ENCODE measurements around the gene ST6GAL1. TPM values are rescaled to one million over a fixed set of nuclear protein-coding genes. Genes with fewer than 3 reads are reported as not detected.
"Not testable (repeated sequence)": the region's sequence is repeated elsewhere in the genome, so short reads cannot be mapped to it uniquely, and the experiment has no call there.

The ST6GAL1 gene
- total RNA-seq, 1 experiment from 2014 or later, result 27.6 TPM

DNA sequence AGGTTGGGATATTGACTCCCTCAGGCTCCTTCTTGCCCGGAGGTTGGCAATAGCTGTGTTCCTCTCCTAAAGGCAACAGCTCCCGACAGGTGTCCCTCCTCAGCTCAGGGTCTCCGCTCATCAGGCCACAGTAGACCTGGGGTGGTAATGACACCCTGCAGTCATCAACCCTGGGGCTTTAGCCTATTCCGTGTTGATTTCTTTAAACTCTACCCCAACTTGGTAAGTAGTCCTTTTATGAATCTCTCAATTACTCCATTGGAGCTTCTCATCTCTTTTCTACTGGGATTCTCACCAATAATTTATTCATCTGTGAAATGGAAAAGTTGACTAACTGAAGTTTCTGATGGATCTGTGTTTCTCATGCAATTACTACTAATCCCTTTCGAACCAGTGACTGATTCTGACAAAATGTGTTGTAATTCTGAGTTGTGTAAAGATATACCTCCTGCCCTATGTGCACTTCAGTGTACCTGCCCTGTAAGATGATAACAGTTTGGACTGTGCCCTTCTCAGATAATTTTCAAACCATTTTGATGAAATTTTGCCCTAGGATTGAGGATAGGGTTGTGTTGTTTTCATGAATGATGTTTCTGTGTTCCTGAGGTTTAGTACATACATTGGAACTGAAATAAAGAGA is 119.3 kb downstream of the ST6GAL1 start:
- DNase-seq (ENCODE audit: low read depth), result no peak
- in situ Hi-C loops (cut with HindIII; ENCODE audit: low pct_unique_long_range_greater_than_20kb, low sequenced_read_pairs), result no loop called here

DNA sequence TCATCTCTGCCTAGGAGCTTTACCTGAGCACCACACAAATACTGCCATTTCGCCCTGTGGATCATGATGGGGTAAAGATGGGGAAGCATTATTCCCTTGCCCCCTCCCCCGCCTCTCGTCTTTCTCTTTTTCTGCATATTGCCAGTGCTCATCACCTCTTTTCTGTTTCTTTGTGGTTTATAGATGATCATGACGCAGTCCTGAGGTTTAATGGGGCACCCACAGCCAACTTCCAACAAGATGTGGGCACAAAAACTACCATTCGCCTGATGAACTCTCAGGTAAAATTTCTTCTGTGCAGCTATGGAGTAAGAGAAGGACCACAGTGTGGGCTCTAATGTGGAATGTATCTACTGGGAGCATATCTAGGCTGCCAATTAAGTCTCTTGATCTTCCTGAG is 120.7 kb downstream of the ST6GAL1 start:
- DNase-seq (ENCODE audit: low read depth), result no peak
- in situ Hi-C loops (cut with HindIII; ENCODE audit: low pct_unique_long_range_greater_than_20kb, low sequenced_read_pairs), result no loop called here

DNA sequence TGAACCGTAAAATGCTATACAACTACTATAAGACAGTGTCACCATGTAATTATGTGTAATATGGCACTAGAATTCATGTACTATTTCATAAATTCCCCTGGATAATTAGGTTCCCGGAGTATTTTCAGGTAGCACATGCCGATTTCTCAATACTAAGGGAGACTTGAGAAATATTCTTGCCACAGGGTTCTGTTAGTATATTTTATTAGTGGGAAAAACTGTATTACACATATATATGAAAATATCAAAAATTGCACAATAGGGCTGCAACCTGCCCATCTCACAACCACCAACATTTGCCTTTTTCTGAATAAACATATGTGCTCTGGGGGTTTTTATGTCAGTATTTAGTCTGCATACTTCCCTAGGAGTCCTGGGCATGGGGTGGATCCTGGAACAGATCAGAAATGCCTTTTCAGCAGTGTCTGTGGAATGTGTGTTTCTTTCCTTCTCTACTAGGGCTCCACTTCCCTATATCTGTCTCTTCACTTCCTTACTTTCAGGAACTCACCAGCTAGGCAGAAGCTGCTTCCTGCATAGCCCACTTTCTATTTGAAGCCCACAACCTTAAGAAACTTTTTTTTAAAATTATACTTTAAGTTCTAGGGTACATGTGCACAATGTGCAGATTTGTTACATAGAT is 121.5 kb downstream of the ST6GAL1 start:
- DNase-seq (ENCODE audit: low read depth), result no peak
- in situ Hi-C loops (cut with HindIII; ENCODE audit: low pct_unique_long_range_greater_than_20kb, low sequenced_read_pairs), result no loop called here

DNA sequence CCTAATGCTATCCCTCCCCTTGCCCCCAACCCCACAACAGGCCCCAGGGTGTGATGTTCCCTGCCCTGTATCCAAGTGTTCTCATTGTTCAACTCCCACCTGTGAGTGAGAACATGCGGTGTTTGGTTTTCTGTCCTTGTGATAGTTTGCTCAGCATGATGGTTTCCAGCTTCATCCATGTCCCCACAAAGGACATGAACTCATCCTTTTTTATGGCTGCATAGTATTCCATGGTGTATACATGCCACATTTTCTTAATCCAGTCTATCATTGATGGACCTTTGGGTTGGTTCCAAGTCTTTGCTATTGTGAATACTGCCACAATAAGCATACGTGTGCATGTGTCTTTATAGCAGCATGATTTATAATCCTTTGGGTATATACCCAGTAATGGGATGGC is 122.1 kb downstream of the ST6GAL1 start:
- in situ Hi-C loops (cut with HindIII; ENCODE audit: low pct_unique_long_range_greater_than_20kb, low sequenced_read_pairs); DNase-seq (ENCODE audit: low read depth): not testable (repeated sequence)

DNA sequence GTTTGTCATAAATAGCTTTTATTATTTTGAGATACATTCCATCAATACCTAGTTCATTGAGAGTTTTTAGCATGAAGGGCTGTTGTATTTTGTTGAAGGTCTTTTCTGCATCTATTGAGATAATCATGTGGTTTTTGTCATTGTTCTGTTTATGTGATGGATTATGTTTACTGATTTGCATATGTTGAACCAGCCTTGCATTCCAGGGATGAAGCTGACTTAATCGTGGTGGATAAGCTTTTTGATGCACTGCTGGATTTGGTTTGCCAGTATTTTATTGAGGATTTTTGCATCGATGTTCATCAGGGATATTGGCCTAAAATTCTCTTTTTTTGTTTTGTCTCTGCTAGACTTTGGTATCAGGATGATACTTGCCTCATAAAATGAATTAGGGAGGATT is 124.1 kb downstream of the ST6GAL1 start:
- DNase-seq (ENCODE audit: low read depth); in situ Hi-C loops (cut with HindIII; ENCODE audit: low pct_unique_long_range_greater_than_20kb, low sequenced_read_pairs): not testable (repeated sequence)

DNA sequence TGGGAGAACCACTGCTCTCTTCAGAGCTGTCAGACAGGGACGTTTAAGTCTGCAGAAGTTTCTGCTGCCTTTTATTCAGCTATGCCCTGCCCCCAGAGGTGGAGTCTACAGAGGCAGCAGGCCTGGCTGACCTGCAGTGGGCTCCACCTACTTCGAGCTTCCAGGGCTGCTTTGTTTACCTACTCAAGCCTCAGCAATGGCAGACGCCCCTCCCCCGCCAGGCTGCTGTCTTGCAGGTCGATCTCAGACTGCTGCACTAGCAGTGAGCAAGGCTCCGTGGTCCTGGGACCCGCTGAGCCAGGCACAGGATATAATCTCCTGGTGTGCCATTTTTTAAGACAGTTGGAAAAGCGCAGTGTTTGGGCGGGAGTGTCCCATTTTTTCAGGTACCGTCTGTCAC is 127.5 kb downstream of the ST6GAL1 start:
- DNase-seq (ENCODE audit: low read depth); in situ Hi-C loops (cut with HindIII; ENCODE audit: low pct_unique_long_range_greater_than_20kb, low sequenced_read_pairs): not testable (repeated sequence)

DNA sequence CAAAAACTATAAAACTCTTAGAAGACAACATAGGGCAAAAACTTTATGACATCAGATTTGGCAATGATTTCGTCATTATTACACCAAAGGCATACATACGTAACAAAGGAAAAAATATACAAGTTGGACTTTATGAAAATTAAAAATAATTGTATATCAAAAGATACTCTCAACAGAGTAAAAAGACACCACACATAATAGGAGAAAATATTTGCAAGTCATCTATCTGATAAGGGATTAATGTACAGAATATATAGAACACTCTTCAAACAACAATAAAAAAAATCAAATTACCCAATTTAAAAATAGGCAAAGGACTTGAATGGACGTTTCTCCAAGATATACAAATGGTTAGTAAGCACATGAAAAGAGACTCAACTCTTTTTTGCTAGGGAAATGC is 131.4 kb downstream of the ST6GAL1 start:
- DNase-seq (ENCODE audit: low read depth), result no peak
- in situ Hi-C loops (cut with HindIII; ENCODE audit: low pct_unique_long_range_greater_than_20kb, low sequenced_read_pairs), result no loop called here

DNA sequence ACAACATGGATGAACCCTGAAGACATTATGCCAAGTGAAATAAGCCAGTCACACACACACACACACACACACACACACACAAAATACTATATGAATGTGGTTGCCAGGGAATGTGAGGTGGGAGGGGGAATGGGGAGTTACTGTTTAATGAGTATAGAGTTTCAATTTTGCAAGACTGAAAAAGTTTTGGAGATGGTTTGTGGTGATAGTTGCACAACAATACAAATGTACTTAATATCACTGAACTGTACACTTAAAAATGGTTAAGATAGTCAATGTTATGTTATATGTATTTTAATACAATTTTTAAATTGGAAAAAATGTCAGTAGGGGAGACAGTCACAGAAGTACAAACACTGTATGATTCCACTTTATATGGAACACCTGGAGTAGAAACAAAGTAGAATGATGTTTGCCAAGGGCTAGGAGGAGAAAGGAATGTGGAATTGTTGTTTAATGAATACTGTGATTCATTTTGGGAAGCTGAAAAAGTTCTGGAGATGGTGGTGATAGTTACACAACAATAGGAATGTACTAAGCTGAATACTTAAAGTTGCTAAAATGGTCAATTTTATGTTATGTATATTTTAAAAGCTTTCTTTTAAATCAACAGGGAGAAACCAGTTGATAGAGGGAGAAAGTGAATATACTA is 132.3 kb downstream of the ST6GAL1 start:
- no peak for DNase-seq (ENCODE audit: low read depth)
- in situ Hi-C loops (cut with HindIII; ENCODE audit: low pct_unique_long_range_greater_than_20kb, low sequenced_read_pairs), result no loop called here

DNA sequence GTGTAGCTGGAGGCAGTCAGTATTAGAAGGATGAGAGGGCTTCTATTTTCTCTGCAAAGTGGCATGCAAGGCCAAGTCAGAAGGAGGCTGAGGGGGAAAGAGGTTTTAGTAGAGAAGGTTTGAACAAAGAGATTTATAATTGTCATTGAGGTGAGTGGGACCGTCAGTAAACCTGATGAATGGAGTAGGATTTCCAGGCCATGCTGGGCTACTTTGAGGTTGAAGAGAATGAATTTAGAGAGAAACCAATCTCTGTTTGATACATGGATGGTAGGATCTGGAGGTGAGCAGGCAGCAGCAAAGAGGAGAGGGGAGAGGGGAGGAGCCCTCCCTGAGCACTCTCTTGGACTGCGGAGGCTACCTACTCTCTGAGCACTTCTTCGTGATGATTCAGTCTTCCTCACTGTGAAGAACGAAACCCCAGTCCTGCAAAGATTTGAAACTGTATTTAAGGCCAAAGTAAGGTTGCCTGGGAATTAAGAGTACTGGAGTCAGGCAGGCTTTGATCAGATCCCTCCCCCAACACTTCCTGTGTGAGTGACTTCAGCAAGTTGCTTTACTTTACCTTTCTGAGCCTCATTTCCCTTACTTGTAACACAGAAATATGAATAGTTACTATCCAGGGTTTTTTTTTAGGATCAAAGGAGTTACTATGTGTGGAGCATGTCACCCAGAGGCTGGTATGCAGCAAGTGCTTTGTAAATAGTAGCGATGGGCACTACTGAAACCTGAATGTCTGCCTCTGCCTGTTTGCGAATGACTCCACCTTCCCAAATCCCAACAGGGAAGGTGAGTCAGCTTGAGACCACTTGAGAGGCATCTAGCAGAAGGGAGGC is 133.2 kb downstream of the ST6GAL1 start:
- DNase-seq (ENCODE audit: low read depth), result no peak
- in situ Hi-C loops (cut with HindIII; ENCODE audit: low pct_unique_long_range_greater_than_20kb, low sequenced_read_pairs), result no loop called here

DNA sequence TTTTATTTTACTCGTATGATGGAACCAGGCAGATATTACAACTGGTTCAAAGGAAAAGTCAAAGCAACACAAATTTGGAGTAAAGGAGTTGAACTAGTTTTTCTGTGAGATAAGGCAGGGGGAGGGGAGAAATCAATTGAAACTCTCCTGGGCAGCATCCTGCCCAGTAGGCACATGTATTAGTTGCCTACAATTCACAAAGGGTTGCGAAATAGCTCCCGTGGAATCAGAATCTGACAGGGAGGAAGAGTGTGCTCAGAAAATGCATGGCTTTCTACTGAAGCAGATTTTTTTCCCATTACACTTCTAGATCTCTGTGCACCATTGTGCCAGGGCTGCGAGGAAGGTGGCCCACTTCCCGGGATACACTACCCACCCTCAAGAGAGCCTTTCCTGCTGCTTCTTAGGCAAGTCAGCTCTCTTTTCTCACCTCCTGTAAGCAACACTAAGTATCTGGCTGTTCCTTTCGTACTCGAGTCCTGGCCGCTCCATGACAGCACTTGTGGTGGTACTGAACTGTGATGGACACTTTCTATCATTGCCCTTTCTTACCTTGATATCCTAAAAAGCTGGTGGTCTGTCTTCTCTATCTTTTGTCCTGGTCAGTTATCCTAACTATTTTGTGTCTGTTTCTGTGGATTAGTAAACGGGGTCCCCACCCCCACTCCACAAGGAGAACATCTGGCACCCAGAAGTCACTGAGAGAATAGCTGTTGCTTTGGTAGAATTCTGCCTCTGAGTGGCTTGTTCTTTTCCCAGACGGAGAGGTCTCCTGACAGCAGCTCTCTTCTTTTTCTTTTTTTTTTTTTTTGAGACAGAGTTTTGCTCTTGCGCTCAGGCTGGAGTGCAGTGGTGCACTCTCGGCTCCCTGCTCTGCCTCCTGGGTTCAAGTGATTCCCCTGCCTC is 134.1 kb downstream of the ST6GAL1 start:
- in situ Hi-C loops (cut with HindIII; ENCODE audit: low pct_unique_long_range_greater_than_20kb, low sequenced_read_pairs), result no loop called here
- DNase-seq (ENCODE audit: low read depth), result no peak

DNA sequence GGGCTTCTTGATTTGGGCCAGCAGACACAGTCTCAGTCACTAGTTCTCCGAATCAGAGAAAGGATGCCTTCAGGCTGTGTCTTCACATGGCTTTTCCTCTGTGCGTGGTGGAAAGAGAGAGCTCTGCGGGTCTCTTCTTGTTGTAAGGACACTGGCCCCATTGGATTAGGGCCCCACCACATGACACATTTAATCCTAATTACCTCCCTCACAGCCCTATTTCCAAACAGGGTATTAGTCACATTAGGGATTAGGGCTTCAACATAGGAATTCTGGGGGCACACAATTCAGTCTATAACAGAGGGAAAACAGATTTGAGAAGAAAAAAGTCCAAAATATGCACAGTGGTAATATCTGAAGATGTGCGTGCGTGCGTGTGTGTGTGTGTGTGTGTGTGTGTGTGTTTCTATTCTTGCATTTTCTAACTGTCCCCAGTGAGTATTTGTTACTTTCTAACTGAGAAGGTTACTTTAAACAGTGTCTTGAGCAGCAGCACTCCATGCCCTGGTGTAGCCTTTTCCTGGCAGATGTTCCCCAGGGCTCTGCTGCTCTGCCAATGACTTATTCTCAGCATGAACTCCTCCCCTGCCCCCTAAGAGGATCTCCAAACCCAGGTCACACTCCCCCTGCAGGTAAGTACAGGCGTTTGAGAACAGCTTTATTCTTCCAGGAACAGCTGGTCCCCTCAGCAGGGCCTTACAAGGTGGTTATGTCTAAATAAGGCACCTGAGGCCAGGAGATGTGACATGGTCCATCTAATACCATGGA is 136.1 kb downstream of the ST6GAL1 start:
- DNase-seq (ENCODE audit: low read depth), result peak; percentile 27
- in situ Hi-C loops (cut with HindIII; ENCODE audit: low pct_unique_long_range_greater_than_20kb, low sequenced_read_pairs), result no loop called here

DNA sequence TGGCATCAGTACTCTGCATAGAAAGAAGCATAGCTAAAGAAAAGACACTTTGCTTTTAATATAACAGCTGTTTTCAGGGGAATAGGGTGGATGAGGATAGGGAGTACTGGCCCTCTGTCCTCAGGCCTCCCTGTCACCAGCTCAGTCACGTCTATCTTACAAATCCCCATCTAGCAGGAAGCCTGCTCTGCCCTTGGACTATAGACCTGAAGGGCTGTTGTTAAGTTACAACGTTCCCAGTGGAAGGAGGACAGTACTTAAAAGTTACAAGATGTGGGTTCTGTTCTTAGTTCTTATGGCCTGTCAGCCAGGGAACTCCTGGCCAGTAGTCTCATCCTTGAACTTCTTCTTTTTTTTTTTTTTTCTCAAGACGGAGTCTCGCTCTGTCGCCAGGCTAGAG is 138.5 kb downstream of the ST6GAL1 start:
- in situ Hi-C loops (cut with HindIII; ENCODE audit: low pct_unique_long_range_greater_than_20kb, low sequenced_read_pairs), result no loop called here
- no peak for DNase-seq (ENCODE audit: low read depth)

DNA sequence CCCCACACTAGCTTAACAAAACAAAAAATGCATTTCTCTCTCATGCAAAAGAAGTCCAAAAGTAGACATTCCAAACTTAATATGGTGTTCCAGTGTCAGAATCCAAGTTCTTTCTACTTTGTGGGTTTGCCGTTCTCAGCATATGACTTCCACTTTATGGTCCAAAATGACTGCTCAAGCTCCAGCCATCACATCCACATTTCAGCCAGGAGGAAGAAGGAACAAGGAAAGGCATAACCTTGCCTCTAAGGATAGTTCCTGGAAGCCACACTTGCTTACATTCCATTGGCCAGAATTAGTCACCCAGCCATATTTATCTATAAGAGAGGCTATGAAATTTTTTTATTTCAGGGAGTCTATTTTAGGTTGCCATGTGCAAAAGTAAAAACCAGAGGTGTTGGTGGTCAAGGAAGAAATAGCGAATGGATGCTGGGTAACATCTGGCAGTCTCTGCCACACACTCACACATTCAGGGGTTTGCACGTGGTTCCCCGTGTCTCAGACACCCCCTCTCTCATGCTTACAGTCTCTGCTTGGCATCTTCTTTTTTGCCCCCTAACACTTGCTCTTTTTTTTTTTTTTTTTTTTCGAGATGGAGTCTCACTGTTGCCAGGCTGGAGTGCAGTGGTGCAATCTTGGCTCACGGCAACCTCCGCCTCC is 139.7 kb downstream of the ST6GAL1 start:
- in situ Hi-C loops (cut with HindIII; ENCODE audit: low pct_unique_long_range_greater_than_20kb, low sequenced_read_pairs), result no loop called here

DNA sequence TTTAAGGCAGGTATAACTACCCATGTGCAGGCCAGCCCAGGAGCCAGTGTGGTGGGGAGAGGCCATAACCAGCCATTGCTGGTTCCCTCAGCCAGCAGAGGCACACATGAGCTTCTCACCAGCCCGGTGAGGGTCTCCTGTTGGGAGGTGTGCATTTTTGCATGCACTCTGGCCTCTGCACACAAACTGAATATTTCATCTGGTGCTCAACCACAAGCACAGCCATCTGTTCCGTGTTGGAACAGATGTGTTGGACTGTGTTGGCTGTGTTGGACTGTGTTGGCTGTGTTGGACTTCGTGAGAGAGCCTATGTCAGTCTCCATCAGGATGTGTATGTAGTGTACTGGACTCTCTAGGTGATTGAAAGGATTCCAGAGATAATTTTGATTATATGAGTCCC is 141.8 kb downstream of the ST6GAL1 start:
- DNase-seq (ENCODE audit: low read depth), result no peak
- in situ Hi-C loops (cut with HindIII; ENCODE audit: low pct_unique_long_range_greater_than_20kb, low sequenced_read_pairs), result no loop called here

More for the DNA sequence above, 139.7 kb downstream of the ST6GAL1 start:
- DNase-seq (ENCODE audit: low read depth), result no peak

DNA sequence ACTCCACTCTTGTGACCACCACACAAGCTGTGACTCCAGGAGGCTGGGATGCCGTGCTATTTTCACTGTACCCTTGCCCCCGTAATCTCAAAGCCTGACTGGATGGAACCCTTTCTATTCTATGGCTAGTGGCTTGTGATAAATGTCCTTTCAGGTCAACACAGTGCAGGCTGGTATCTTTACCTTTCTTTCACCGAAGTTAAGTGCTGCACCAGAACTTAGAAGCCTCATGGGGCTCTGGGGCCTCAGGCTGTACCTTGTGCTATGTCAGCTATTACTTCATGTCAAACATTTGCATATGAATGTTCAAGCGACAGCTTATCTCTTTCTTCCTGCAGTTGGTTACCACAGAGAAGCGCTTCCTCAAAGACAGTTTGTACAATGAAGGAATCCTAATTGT is 142.2 kb downstream of the ST6GAL1 start:
- no peak for DNase-seq (ENCODE audit: low read depth)
- in situ Hi-C loops (cut with HindIII; ENCODE audit: low pct_unique_long_range_greater_than_20kb, low sequenced_read_pairs), result no loop called here

DNA sequence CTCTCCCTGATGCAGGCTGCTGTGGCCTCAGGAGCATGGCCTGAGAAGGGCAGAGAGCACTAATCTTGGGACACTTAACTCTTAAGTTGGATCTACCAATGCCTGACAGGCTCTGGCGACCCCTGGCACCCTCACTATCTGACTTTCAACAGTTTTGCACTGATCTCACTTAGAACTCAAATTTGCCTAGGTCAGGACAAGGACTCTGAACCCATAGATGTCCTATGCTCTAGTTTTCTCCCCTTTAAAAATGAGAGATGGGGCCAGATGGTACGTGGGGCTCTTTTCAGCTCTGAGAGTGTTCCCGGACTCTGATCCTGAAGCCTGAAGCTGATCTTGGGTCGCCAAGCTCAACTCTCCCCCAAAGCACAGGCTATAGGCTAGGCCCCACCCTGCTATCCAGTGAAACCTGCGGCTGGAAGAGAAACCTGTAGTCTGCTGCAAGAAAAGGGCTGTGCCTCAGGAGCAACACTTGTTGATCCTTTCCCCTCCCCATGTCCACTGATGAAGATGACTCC is 143.3 kb downstream of the ST6GAL1 start:
- in situ Hi-C loops (cut with HindIII; ENCODE audit: low pct_unique_long_range_greater_than_20kb, low sequenced_read_pairs), result no loop called here
- no peak for DNase-seq (ENCODE audit: low read depth)

DNA sequence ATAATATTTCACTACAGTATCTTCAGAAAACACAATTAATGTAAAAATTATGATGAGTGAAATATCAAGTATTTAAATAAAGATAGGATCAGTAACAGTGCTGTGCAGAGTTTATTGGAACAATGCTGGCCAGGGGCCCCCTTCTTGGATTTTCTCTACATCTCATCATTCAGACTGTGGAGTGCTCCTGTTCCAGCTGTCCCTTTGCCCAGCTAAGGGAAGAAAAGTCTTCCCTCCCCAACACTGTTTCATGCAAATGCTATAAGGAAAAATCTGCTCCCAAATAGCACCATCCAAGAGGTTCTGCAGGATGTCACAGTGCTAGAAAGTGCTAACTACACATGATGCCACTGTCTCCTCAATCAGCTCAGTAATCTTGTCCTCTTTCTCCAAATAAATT is 144.5 kb downstream of the ST6GAL1 start:
- DNase-seq (ENCODE audit: low read depth), result no peak

More for the DNA sequence above, 144.5 kb downstream of the ST6GAL1 start:
- in situ Hi-C loops (cut with HindIII; ENCODE audit: low pct_unique_long_range_greater_than_20kb, low sequenced_read_pairs), result no loop called here

Measured in Caki2 (cell line).